SW480 (cell line): ENCODE results near the gene TRIM9.

Experiments used
- DNase-seq: peaks from one replicate; pipeline ENCODE4 v3.0.0-alpha.2; 2016; ENCODE audit warnings: low spot score

The TRIM9 gene

GRCh38 chr14:51094901-51095853, at the start of gene TRIM9:
TSS of gene TRIM9 (minus strand) at chr14:51095105. CDS start at chr14:51094939, 166 bp downstream.
- peak; percentile 98 for DNase-seq

GRCh38 chr14:51140856-51141255, 46.0 kb upstream of the TRIM9 start:
- no peak for DNase-seq

DNA sequence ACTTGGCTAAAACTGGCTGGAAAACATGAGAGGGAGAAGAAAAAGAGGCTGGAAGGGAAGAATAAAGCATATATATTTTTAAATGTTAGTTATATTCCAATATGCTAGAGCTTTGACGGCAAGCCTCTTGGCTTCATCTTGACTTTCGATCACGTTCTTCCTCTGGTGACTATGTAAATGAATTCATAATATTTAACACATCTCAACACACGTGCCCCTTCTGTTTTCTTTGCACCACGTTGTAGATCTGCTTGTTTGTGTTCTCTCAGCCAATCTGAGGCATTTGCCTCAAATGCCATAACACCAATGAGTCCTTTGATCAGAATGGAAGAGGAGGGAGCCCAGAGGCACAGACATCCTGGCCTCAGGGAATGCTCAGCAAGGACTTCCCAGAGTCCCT, 45.4 kb upstream of the TRIM9 start:
- no peak for DNase-seq

- DNase-seq = peak; percentile 2
These were observed 44.3 kb upstream of the TRIM9 start for GRCh38 chr14:51139121-51139681.

- no peak for DNase-seq
These were observed 43.6 kb upstream of the TRIM9 start for GRCh38 chr14:51138404-51139103.

- no peak for DNase-seq
These were observed 36.6 kb upstream of the TRIM9 start for GRCh38 chr14:51131516-51131915.

GRCh38 chr14:51129130-51129529, 34.2 kb upstream of the TRIM9 start:
- no peak for DNase-seq

DNA sequence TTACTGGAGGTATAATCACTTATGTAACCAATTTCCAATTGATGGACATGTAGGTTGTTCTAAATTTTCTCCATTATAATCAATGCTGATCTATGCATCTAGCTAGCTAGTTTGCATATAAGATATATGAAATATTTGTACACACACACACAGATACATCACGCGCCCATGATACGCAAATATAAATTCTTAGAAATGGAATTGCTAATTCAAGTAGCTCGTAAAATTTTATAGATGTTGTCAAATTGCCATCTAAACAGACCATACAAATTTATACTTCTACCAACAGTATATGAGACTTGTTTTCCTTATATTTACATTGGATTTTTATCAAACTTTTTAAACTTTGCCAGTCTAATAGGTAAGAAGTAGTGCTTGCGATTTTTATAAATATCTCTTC, 29.1 kb upstream of the TRIM9 start:
- DNase-seq = no peak

DNA sequence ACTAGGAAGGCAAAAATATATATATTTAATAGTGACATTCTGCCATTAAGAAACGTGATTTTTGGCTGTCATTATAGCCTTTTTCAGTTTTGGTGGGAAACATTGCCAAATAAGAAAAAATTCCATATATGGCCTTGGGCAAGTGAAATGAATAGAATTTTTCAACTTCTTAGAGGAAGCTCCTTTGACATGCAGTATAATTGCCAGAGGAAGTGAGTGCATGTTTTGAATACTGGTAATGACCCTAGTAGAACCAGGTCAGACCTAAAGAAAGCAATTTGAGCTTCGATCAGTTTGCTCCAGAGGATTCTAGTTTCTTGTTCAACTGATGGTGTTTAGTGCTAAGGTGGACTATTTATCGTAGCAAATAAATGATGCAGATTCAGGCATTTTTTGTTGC, 26.2 kb upstream of the TRIM9 start:
- no peak for DNase-seq

DNA sequence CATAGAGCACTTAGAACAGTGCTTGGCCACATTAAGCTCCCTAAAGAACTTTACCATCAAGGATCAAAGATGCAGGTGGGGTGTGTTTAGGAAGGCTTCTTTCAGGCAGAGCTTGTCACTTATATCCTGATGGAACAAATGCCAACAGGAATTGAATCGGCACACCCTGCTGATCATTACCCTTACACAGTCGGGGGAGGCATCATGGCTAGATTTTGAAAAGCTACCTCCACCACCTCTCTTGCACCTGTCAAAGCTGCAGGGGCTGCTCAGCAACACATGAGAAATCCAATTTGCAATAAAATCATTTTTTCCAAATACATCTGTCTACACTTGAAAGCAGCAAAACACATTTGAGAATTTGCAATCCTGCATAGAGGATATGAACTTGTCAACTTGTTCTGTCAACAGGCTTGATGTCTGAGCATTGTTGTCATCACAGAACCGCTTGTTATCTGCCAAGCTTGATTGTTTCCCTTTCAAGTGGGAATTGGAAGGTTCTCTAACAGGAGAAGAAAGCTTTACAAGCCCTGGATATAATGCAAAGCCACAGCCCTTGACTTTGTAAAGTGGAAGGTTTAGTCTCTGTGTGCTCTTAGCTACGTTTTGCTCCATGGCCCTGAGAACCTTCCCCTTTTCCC, 24.6 kb upstream of the TRIM9 start:
- DNase-seq = no peak

GRCh38 chr14:51118993-51119392, 24.1 kb upstream of the TRIM9 start:
- no peak for DNase-seq

DNA sequence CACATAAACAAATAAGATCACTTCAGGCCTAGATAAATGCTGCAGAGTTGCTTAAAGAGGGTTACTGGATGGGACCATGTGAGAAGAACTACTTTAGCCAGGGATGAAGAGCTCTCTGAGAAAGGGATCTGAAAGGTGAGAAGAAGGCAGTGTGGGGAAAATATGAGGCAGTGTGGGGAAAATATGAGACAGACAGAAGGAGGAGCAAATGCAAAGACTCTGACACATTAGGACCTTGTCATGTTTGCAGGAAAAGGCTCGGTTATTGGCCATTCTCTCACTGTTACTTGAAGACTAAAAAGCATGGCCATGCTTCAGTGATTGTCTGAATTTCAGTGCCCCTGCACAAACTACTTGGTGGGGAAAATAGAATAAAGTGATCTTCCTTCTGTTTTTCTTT, 22.7 kb upstream of the TRIM9 start:
- no peak for DNase-seq

DNA sequence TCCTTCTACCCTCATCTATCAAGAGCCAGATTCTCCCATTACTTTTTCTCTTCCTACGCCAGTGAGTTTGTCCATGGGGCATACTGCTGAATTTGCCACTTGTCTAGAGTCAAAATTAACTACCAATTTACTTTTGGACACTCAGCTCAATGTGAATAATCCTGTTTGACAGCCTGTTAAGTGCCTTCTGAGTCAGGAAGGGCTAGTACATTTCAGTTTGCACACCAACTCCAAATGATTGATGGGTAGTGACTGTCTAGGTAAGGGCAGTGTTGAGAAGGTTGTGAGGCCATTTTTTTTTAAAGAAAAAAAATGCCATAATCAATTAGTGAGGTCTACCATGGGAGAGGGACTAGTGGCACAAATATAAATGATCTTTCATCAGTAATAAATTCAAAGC, 21.8 kb upstream of the TRIM9 start:
- DNase-seq = no peak

DNA sequence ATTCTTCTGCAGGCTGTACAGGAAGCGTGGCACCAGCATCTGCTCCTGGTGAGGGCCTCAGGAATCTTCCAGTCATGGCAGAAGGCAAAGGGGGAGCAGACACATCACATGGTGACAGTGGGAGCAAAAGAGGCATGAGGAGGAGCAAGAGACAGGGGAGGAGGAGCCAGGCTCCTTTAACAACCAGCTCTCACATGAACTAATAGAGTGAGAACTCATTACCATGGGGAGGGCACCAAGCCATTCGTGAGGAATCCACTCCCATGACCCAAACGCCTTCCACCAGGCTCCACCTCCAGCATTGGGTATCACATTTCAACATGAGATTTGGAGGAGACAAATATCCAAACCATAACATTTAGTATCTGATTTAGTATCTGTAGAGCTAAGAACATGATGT, 14.7 kb upstream of the TRIM9 start:
- DNase-seq = no peak

- no peak for DNase-seq
These were observed 12.9 kb upstream of the TRIM9 start for GRCh38 chr14:51107801-51108200.

DNA sequence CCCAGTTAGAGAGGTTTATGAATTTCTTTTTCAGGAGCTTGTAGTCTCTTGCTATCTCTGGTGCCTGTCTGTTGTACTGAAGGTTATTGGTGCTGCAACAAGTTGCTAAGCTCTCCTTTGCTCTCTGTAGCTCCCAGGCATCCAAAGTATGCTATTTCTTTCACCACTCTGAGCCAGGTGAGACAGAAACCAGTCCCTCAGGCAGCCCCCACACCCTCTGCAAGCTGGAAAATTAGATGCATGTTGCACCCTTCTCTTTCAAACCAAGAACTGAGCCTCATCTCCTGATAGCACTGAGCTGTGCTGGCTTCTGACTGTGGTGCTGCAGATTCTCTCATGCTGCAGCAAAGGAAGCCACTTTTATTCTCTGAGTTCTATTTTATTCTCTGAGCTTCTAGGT, 9.6 kb upstream of the TRIM9 start:
- DNase-seq = no peak

DNA sequence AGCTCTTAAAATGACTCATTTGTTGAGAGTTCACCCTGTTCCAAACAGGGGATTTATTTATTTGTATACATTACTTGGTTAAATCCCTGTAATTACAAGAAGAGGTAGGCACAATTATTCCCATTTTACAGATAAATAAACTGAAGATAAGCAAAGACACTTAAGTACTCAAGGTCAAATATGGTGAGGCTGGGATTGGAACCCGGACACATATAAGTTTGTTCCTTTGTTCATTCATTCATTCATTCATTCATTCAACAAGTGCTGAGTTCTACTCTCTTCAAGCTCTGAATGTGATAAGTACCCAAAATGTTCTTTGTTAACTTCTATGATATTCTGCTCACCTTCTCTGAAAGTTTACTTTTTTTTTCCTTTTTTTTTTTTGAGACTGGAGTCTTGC, 2.4 kb upstream of the TRIM9 start:
- DNase-seq = no peak

DNA sequence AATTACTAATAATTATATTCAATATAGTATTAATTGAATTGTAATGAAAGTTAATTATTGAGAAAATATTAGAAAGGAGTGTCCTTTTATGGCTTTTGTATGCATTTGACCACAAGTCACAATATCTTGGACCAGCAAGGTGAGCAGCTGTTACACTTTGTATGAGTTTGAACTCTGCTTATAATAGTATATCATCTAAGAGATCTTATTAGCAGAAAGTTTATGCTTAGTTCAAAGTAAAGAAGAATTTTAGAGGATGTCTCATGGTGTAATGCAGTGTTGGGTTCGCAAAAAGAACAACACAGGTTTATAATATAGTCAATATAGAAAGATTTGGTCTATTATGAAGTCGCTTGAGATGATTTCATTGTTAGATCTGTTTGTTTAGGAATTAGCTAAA, 2.0 kb upstream of the TRIM9 start:
- no peak for DNase-seq

DNA sequence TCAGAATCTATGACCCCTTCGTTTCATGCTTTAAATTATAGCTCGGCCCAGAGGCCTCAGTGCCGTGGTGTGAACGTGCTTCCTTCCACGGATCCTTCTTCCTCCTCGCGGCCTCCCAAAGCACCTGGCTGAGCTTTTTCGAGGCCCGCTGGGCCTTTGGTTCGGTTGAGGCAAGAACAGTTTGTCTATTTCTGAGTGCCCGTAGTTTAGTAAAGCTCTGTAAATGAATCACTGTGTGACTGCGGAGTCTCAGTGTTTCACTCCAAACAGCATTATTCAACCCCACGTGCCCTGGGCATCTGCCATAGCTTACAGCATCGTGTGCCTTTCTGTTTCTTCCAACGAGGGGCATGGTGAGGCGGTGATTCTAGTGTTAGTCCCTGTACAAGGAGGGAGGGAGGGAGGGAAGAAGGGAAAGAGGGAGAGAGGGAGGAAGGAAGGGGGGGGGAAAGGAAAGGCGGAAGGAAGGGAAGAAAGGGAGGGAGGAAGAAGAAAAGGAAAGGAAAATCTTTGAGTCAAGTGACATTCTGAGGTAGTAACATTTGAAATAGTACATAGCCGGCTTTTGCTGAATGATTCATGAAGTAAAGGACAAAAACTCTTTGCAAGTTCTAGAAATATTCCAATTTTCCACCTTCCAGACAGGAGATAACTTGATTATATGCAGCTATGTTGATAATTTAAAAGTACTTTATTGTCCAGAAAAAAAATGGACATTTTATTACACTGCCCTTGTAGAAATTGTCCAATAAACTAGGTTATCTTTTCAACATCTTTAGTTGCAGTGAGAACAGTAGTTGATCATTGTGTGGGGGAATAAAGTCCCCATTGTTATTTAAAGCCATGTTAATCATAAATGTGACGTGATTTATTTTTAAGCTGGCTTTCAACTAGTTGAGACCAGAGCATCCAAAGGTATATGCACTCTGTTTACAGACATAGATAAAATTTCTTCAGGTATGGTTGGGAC, 1.2 kb upstream of the TRIM9 start:
- peak; percentile 65 for DNase-seq

GRCh38 chr14:51094282-51094821, 553 bp downstream of the TRIM9 start:
- no peak for DNase-seq
